ENCODE data around the gene PRSS33. TPM values are rescaled to one million over a fixed set of nuclear protein-coding genes. Genes with fewer than 3 reads are reported as not detected.

Gene PRSS33
- total RNA-seq, 1 experiment from 2014 or later, result not detected

DNA sequence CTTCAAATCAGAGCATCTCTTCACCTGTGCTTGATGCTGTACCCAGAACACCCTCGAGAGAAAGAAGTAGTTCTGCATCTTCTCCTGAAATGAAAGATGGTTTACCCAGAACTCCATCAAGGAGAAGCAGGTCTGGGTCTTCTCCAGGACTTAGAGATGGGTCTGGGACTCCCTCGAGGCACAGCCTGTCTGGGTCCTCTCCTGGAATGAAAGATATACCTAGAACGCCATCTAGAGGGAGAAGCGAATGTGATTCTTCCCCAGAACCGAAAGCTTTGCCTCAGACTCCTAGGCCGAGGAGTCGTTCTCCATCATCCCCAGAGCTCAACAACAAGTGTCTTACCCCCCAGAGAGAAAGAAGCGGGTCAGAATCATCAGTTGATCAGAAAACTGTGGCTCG is 22.6 kb downstream of the PRSS33 start:
- Histone ChIP-seq H3K4me1 (ENCODE audit: insufficient read depth, low read length, poor library complexity, severe bottlenecking) (no peaks in the 10 kb centered on the region), H3K27me3 (replicated peaks; ENCODE audit: insufficient read depth, low read depth, low read length, poor library complexity) (no peaks in the 10 kb centered on the region), H3K9me3 (ENCODE audit: low read depth, low read length, poor library complexity, severe bottlenecking) (no peaks in the 10 kb centered on the region), H3K27ac (ENCODE audit: low read depth, low read length, poor library complexity, severe bottlenecking) (no peak overlapping the region), H3K36me3 (ENCODE audit: insufficient read depth, low read length, poor library complexity, severe bottlenecking) (peaks cover 100% of the 10 kb centered on the region), H3K4me3 (ENCODE audit: low read depth, low read length, poor library complexity, severe bottlenecking) (no peak overlapping the region)
- DNase-seq (ENCODE audit: low spot score), result no peak
- CTCF ChIA-PET, result no interaction called here
- BruUV-seq (replicated peaks), result no TSS peak
- TF ChIP-seq EZH2 (IDR thresholded peaks at IDR 0.05; ENCODE audit: borderline replicate concordance, low read depth, low read length, poor library complexity, severe bottlenecking), result no peak
- TF ChIP-seq, protein P1, sequence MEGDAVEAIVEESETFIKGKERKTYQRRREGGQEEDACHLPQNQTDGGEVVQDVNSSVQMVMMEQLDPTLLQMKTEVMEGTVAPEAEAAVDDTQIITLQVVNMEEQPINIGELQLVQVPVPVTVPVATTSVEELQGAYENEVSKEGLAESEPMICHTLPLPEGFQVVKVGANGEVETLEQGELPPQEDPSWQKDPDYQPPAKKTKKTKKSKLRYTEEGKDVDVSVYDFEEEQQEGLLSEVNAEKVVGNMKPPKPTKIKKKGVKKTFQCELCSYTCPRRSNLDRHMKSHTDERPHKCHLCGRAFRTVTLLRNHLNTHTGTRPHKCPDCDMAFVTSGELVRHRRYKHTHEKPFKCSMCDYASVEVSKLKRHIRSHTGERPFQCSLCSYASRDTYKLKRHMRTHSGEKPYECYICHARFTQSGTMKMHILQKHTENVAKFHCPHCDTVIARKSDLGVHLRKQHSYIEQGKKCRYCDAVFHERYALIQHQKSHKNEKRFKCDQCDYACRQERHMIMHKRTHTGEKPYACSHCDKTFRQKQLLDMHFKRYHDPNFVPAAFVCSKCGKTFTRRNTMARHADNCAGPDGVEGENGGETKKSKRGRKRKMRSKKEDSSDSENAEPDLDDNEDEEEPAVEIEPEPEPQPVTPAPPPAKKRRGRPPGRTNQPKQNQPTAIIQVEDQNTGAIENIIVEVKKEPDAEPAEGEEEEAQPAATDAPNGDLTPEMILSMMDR (conservative IDR thresholded peaks at IDR 0.05; ENCODE audit: low read depth, low read length), result 0 out of 2 replicates have a peak, but pooled peaks have one; percentile 13
- intact Hi-C loops (cut with micrococcal nuclease; ENCODE audit: unreplicated experiment), result no loop called here
- POLR2A ChIA-PET (ENCODE audit: low non-redundant PET), result no interaction called here

DNA sequence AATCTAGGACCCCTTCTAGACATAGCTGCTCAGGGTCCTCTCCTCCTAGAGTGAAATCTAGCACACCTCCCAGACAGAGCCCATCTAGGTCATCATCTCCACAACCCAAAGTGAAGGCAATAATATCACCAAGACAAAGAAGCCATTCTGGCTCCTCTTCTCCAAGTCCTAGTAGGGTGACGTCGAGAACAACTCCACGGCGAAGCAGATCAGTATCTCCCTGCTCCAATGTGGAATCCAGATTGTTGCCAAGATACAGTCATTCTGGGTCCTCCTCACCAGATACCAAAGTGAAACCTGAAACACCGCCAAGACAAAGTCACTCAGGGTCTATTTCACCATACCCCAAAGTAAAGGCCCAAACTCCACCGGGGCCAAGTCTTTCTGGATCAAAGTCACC is 24.2 kb downstream of the PRSS33 start:
- no peak overlapping the region for H3K4me3 ChIP-seq (ENCODE audit: low read depth, low read length, poor library complexity, severe bottlenecking)
- BruUV-seq (replicated peaks), result no TSS peak
- no peak for TF ChIP-seq EZH2 (IDR thresholded peaks at IDR 0.05; ENCODE audit: borderline replicate concordance, low read depth, low read length, poor library complexity, severe bottlenecking)
- TF ChIP-seq, protein P1 (conservative IDR thresholded peaks at IDR 0.05; ENCODE audit: low read depth, low read length), result no peak
- H3K36me3 ChIP-seq (ENCODE audit: insufficient read depth, low read length, poor library complexity, severe bottlenecking), result peaks cover 100% of the 10 kb centered on the region
- H3K9me3 ChIP-seq (ENCODE audit: low read depth, low read length, poor library complexity, severe bottlenecking), result no peaks in the 10 kb centered on the region
- ChIA-PET CTCF (no interaction called here), POLR2A (ENCODE audit: low non-redundant PET) (interaction anchor here (0.7 kb wide), 1 partner anchor 459 kb away, joined by 15 read pairs; no protein-coding TSS in a partner anchor)
- H3K4me1 ChIP-seq (ENCODE audit: insufficient read depth, low read length, poor library complexity, severe bottlenecking), result no peaks in the 10 kb centered on the region
- no peaks in the 10 kb centered on the region for H3K27me3 ChIP-seq (replicated peaks; ENCODE audit: insufficient read depth, low read depth, low read length, poor library complexity)
- H3K27ac ChIP-seq (ENCODE audit: low read depth, low read length, poor library complexity, severe bottlenecking), result no peak overlapping the region
- DNase-seq (ENCODE audit: low spot score), result no peak
- intact Hi-C loops (cut with micrococcal nuclease; ENCODE audit: unreplicated experiment), result no loop called here

DNA sequence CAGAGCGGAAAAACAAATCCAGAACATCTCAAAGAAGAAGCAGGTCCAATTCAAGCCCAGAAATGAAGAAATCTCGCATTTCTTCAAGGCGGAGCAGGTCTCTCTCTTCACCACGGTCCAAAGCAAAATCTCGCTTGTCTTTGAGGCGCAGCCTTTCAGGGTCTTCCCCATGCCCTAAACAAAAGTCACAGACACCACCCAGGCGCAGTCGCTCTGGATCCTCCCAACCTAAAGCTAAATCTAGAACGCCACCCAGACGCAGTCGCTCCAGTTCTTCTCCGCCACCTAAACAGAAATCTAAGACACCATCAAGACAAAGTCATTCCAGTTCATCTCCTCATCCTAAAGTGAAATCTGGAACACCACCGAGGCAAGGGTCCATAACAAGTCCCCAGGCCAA is 24.6 kb downstream of the PRSS33 start:
- DNase-seq (ENCODE audit: low spot score), result no peak
- Histone ChIP-seq H3K4me1 (ENCODE audit: insufficient read depth, low read length, poor library complexity, severe bottlenecking) (no peaks in the 10 kb centered on the region), H3K4me3 (ENCODE audit: low read depth, low read length, poor library complexity, severe bottlenecking) (no peak overlapping the region), H3K36me3 (ENCODE audit: insufficient read depth, low read length, poor library complexity, severe bottlenecking) (peaks cover 100% of the 10 kb centered on the region), H3K9me3 (ENCODE audit: low read depth, low read length, poor library complexity, severe bottlenecking) (no peaks in the 10 kb centered on the region), H3K27me3 (replicated peaks; ENCODE audit: insufficient read depth, low read depth, low read length, poor library complexity) (no peaks in the 10 kb centered on the region), H3K27ac (ENCODE audit: low read depth, low read length, poor library complexity, severe bottlenecking) (no peak overlapping the region)
- BruUV-seq (replicated peaks), result no TSS peak
- POLR2A ChIA-PET (ENCODE audit: low non-redundant PET), result interaction anchor here (0.7 kb wide), 1 partner anchor 459 kb away, joined by 15 read pairs; no protein-coding TSS in a partner anchor
- intact Hi-C loops (cut with micrococcal nuclease; ENCODE audit: unreplicated experiment), result no loop called here
- TF ChIP-seq EZH2 (IDR thresholded peaks at IDR 0.05; ENCODE audit: borderline replicate concordance, low read depth, low read length, poor library complexity, severe bottlenecking), result no peak
- TF ChIP-seq, protein P1 (conservative IDR thresholded peaks at IDR 0.05; ENCODE audit: low read depth, low read length), result no peak
- CTCF ChIA-PET, result no interaction called here
